Measurements from ENCODE around the gene NUCKS1. TPM values are rescaled to one million over a fixed set of nuclear protein-coding genes. Genes with fewer than 3 reads are reported as not detected.

Gene NUCKS1
- 10 to 100 TPM; 54.8 to 84.8 (median 71.2) TPM for total RNA-seq

DNA sequence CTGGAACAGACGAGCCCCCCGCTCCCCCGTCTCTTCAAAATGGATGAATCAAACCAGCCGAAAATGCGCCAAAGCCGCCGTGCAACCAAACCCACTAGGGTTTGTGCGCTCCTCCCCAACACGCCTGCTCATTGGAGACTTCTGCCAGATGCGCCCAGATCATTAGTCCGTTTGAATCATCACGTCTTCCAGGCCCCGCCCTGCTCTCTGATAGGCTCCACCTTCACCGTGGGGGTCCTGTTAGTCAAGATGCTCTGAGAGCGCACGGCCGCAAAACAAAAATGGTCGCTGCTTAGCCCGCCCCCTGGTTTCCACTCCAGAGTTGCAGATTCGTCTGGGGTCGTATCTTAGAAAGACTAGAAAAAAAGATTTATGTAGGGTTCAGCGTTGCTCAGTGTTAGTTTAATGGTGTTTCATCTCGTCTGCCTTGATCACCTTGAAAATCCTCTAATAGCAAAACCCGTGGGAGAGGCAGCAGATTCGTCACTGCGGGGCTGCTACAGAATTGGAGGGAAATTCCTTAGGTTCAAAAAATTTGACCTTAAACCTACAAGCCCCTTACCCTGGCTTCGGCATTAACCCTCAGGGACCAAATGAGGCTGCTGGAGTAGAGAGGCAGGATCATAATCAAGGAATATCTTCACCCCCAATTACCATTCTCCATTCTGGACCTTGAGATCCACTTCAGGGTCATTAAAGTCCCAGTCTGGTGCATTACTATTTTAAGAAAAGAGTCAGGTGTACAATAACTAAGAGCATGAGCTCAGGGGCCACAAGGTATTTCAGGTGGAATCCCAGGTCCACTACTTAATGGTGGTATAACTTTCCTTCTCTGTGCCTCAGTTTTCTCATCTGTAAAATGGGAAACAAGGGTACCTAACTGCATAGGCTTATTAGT, at the start of gene NUCKS1:
NUCKS1 (minus strand) TSS at position 45 of the 898 bp plus-strand sequence. CDS start 209 bp downstream, outside the sequence.
- DNase-seq (ENCODE audit: low spot score) = peak; percentile 87
- peak; percentile 89 for ATAC-seq (ENCODE audit: low FRiP score)
- TF ChIP-seq, protein P1, sequence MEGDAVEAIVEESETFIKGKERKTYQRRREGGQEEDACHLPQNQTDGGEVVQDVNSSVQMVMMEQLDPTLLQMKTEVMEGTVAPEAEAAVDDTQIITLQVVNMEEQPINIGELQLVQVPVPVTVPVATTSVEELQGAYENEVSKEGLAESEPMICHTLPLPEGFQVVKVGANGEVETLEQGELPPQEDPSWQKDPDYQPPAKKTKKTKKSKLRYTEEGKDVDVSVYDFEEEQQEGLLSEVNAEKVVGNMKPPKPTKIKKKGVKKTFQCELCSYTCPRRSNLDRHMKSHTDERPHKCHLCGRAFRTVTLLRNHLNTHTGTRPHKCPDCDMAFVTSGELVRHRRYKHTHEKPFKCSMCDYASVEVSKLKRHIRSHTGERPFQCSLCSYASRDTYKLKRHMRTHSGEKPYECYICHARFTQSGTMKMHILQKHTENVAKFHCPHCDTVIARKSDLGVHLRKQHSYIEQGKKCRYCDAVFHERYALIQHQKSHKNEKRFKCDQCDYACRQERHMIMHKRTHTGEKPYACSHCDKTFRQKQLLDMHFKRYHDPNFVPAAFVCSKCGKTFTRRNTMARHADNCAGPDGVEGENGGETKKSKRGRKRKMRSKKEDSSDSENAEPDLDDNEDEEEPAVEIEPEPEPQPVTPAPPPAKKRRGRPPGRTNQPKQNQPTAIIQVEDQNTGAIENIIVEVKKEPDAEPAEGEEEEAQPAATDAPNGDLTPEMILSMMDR (IDR thresholded peaks at IDR 0.05) = no peak

GRCh38 chr1:205798577-205798976, 48.6 kb upstream of the NUCKS1 start:
- no peak for DNase-seq (ENCODE audit: low spot score)

DNA sequence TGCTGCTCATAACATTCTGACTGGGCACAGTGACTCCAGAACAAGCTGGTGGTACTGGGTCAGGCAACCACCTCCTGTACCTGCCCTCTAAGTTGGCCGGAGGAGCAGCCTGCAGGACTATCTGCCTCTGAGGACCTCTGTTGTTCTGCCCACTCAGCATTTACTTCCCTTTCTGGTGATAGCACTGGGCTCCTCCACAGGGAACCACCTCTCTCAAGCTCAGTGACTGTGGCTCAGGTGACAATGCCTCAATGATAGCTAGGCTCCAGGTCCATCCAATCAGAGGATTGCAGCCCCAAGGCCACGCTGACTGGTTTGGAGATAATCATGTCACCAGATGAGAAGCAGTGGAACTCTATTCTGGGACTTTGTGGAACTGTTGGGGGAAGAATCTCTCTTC, 47.2 kb upstream of the NUCKS1 start:
- TF ChIP-seq, protein P1 (IDR thresholded peaks at IDR 0.05) = no peak
- DNase-seq (ENCODE audit: low spot score) (no peak), ATAC-seq (ENCODE audit: low FRiP score) (no peak)

More at GRCh38 chr1:205798577-205798976, 48.6 kb upstream of the NUCKS1 start:
- ATAC-seq (ENCODE audit: low FRiP score) = no peak
- TF ChIP-seq, protein P1 (IDR thresholded peaks at IDR 0.05) = no peak

DNA sequence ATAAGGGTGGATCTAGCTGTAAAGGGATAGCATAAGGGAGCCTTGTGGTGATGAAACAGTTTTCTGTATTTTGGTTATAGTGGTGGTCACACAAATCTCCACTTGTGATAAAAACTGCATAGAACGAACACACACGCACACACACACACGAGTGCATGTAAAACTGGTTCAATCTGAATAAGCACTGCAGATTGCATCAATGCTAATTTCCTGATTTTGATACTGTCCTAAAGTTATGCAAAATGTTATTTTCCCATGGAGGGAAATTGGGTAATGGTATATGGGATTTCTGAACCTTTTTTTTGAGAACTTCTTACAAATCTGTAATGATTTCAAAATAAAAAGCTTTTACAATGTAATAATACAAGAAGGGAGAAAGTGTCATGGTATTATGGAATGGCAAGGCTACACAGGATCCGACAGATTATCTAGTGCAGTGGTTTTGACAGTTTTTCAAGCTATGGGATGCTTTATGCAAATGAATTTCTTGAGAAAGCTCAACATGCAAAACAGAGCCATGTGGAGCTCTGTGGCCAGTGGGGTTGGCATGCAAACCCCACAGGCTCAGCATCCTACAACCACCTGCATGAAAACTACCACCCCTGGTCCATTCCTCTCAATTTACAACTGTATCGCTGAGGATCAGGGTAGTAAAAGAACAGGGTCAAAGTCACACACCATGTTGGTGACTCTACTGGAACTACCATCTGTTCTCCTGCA, 44.2 kb upstream of the NUCKS1 start:
- ATAC-seq (ENCODE audit: low FRiP score) (no peak), DNase-seq (ENCODE audit: low spot score) (no peak)
- TF ChIP-seq, protein P1 (IDR thresholded peaks at IDR 0.05) = no peak

GRCh38 chr1:205792961-205793673, 43.1 kb upstream of the NUCKS1 start:
- DNase-seq (ENCODE audit: low spot score) = no peak
- TF ChIP-seq, protein P1 (IDR thresholded peaks at IDR 0.05) = no peak
- no peak for ATAC-seq (ENCODE audit: low FRiP score)

DNA sequence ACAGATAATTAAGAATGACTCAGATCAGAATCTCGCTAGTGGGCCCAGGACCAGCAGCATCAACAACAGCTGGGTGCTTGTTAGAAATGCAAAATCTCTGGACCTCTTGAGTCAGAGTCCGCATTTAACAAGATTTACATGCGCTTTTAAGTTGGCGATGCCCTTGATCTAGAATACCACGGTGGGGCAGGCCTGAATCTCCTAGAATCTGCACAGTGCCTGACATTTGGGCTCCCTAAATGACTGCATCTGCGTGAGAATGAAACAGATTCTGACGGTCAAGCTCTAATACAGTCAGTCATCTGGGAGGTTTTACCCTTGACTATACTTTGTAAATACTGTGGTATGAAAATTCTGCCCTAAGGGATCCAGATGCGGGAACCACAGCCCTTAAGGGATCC, 42.5 kb upstream of the NUCKS1 start:
- DNase-seq (ENCODE audit: low spot score) = no peak
- TF ChIP-seq, protein P1 (IDR thresholded peaks at IDR 0.05) = no peak
- ATAC-seq (ENCODE audit: low FRiP score) = no peak

All from omental fat pad (tissue), 4 donors.